Kasumi-1 (cell line): ENCODE results near the gene FBXW10.
"Not testable (repeated sequence)": the region's sequence is repeated elsewhere in the genome, so short reads cannot be mapped to it uniquely, and the experiment has no call there.

ENCODE experiments used
- DNase-seq, 2 experiments: peaks; one replicate each; lab custom pipeline; 2025; lab: John Stamatoyannopoulos, UW

FBXW10 gene

GRCh38 chr17:18753829-18754409 lies 10.1 kb downstream of the FBXW10 start:
- not testable (repeated sequence) for DNase-seq

GRCh38 chr17:18755969-18756368 lies 12.1 kb downstream of the FBXW10 start:
- DNase-seq = not testable (repeated sequence)

GRCh38 chr17:18757368-18758044 lies 13.7 kb downstream of the FBXW10 start:
- not testable (repeated sequence) for DNase-seq

DNA sequence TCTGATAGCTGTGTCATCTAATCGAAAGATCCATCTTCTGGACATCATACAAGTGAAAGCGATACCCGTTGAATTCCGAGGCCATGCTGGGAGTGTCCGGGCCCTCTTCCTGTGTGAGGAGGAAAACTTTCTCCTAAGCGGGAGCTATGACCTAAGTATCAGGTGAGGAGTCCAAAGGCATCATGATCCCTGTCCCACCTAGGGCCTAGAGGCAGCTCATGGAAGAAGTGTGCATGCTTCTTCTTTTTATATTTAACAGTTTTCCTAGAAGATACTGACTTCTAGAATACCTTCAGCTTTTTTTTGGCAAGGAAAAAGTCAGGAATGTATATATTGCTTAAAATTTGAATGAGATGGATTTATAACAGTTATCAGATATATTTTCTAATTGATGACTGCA lies 14.5 kb downstream of the FBXW10 start:
- not testable (repeated sequence) for DNase-seq

GRCh38 chr17:18760221-18760620 lies 16.4 kb downstream of the FBXW10 start:
- DNase-seq = not testable (repeated sequence)

- DNase-seq = not testable (repeated sequence)
Observed at GRCh38 chr17:18770572-18770971, 26.7 kb downstream of the FBXW10 start.

DNA sequence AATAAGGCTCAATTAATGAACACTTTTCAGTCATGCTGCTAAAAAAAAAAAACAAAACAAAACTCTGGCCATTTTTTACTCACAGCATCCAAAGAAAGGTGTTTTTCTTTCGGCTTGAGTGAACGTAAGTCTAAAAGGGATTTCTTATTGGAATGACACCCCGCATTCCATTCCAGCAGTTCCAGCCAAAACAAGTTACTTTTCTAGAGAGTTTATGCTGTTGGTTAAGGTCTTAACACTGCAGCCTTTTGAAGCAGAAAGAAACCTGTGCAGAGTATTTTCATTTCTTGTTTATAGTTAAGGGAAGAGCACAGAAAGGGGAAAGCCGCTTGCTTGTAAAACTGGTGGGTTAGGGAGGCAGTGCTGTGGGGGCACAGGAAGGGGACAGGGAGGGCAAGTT lies 27.2 kb downstream of the FBXW10 start:
- DNase-seq = not testable (repeated sequence)

DNA sequence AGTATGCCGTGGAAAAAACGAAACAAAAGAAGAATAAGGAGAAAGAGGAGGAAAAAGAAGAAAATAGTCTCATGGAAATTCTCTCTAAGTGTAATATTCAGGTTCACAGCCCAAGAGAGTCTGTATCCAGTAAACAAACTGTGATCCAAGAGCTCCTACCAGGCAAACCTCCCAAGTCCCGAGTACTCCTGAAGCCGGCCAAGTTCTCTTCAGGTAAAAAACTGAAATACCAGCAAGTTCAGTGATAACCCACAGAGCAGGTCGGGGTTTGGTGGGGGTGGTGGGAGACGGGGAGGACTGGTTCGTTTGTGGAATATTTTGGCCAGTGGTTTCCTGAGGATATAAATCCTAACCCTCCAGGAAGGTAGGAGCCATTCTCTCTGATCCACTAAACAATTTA lies 28.6 kb downstream of the FBXW10 start:
- DNase-seq = no peak

DNA sequence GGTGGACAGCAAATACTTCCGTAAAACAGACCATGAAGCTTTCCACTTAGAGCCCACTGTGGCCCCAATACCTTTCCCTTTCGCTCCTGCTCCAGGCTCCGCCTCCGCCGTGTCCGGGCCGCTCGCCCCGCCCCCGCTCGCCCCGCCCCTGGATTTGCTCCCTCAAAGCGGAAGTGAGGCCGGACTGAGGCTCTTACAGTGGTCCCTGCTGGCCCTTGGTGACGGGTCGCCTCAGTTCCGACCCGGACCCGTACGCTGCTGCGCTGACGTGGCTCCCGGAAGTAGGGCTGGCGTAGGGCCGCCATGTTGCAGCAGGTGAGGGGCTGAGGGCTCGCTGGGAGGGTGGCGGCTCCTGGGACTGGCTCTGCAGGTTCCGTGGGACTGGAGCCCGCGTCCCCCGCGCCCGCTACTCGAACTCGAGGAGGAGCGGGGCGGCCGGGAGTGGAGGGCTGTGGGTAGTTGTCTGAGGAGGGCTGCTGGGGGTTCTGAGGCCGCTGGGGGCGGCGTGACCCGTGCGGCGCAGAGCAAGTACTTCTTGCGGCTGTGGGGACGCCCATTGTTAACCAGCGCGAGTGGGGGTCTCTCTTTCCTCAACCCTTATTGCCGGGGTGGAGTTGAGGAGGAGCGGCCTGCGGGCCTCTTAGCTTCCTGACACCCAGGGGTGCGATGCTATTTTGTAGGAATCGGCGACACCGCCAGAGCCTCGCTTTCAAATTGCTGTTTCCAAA lies 37.3 kb downstream of the FBXW10 start, which contains the start of gene TVP23B:
Gene TVP23B, plus strand, starts transcription at position 193 of the 728 bp plus-strand sequence. Its CDS starts 111 bp downstream, at position 304.
- peak; percentile 52 to 67 for DNase-seq

DNA sequence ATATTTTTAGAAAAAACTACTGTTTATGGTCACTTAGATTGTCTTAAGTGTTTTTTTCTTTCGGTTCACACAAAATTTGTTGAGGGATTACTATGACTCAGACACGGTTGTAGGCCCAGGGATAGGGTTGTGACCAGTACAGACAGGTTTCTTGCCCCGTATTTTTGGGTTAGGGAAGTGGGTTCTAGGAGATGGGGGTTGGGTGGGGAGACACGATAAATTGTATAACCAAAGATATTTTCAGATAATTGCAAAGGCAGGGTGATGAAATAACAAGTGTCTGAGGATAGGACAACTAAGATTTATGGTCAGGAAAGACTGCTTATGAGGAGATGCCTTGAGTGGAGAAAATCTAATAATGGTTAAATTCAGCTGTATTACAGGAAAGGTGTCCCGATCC lies 38.0 kb downstream of the FBXW10 start:
- not testable (repeated sequence) for DNase-seq

DNA sequence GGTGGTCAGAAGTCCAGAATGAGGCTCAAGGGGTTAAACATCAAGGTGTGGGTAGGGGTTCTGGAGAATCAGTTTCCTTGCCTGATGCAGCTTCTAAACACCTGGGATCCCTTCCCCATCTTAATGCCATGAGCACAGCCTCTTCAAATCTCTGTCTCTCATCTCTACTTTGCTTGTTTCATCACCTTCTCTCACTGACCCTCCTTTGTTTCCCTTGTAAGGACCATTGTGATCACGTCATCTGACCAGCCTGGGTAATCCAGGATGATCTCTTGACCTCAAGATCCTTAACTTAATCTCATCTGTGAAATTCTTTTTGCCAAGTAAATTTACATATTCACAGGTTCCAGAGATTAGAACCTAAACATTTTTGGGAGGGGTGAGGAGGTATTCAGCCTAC lies 42.1 kb downstream of the FBXW10 start:
- DNase-seq = not testable (repeated sequence)

DNA sequence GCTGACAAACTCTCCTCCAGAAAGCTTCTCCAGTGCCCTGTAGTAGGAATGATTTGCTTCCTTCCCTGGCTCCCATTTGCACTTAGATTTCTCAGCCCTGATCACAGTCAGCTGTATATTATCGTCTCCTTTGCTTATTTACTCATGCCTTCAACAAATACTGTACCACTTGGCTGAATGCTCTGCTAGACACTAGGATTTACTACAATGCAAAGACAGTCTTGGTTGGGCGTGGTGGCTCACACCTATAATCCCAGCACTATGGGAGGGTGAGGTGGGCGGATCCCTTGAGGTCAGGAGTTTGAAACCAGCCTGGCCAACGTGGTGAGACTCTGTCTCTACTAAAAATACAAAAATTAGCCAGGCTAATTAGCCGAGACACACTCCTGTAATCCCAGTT lies 43.0 kb downstream of the FBXW10 start:
- DNase-seq = not testable (repeated sequence)

DNA sequence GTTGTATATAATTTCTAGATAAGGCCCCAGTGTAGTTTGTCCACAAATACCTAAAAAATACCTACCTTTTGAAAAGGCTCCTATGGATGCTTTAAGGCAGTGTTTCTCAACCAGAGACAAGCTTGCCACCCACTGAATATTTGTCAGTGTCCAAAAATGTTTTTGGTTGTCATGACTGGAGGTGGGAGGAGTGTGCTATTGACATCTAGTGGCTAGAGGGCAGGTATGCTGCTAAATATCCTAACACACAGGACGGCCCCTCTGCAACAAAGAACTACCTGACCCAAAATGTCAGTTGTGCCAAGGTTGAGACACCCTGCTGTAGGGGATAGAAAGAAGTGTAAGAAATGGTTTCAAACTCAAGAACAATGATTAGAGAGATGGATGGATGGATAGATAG lies 47.5 kb downstream of the FBXW10 start:
- DNase-seq = not testable (repeated sequence)

DNA sequence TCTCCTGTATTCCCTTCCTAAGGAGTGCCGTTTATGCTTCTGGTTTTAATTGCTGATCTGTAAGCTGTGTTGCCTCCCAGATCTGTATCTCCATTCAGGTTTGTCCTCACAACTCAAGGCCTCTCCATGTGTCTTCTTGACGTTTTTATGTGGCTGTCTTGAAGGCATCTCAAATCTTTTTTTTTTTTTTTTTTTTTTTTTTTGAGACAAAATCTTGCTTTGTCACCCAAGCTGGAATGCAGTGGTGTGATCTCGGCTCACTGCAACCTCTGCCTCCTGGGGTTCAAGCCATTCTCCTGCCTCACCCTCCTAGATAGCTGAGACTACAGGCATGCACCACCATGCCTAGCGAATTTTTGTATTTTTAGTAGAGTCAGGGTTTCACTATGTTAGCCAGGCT lies 51.0 kb downstream of the FBXW10 start:
- DNase-seq = not testable (repeated sequence)

DNA sequence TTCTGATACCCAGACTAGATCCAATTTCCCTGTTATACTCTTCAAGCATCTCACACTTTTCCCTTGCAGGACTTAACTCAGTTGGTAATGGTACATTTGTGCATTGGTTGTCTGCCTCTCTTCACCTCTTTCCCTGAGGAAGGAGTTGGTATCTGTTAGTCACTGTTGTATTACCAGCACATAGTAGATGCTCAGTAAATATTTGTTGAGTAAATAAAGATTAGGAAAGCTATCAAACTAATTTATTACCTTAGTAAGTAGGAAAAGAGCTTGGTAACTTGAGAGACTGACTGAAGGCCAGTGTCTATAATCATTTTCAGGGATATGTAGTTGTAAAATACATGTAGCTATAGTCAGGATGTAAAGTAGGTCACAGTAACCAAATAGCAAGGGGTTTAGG lies 53.0 kb downstream of the FBXW10 start:
- not testable (repeated sequence) for DNase-seq

DNA sequence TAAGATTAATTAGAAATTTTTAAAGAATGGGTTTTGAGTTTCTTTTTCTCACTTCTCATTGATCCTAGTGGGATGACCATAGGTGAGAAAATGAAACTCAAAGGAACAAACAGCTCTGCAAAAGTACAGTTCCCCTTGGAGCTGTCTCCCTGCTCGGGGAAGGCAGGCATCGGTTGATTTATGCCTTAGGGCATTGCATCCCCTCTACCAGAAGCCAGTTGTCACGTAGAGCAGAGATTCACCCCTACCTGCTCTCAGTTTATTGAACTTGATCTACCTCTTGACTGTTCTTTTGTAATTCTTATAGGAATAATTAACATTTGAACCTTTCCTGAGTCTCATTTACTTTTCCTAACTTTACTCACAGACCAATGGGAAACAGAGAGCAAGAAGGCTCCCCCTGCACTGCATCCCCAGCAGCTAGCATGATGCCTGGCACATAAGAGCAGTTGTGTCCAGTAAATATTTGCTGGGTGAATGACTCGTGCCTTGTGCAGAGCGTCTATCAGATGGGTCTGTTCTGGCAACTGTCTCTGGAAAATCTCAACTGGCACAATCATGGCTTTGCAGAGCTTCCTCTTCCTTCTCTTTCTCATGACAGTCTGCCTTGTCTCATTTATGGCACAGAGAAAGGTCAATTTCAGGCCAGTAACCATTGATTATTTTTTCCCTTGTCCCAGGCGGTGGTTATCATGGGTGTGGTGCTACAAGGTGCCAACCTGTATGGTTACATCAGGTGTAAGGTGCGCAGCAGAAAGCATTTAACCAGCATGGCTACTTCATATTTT lies 59.8 kb downstream of the FBXW10 start:
- not testable (repeated sequence) for DNase-seq

- DNase-seq = not testable (repeated sequence)
Observed at GRCh38 chr17:18815924-18816323, 72.1 kb downstream of the FBXW10 start.

- peak; percentile 26 to 60 for DNase-seq
Observed at GRCh38 chr17:18816489-18817371, 72.9 kb downstream of the FBXW10 start.

DNA sequence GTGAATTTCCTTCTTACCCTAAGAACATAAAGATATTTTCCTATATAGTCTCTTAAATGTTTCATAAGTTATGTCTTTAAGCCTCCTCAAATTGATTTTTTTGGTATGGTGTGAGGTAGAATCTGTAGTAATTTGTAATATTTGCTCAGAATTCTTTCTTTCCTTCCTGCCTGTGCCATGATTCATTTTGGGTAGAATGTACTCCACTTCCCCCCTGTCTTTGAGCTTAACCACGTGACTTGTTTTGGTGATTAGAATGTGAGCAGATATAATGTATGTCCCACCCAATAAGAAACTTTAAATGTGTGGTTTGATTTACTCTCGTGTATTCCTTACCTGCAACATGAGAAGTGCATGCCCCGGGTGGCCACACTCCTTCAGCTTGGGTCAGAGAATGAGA lies 77.6 kb downstream of the FBXW10 start:
- DNase-seq = not testable (repeated sequence)

- not testable (repeated sequence) for DNase-seq
Observed at GRCh38 chr17:18827613-18828012, 83.8 kb downstream of the FBXW10 start.
